Kidney capillary endothelial cell (primary cell): ENCODE data around the gene TM2D3.

Experiments used
- DNase-seq: peaks from one replicate; pipeline ENCODE4 v3.0.0-alpha.2; 2018; ENCODE audit warnings: low spot score

TM2D3 gene

GRCh38 chr15:101623367-101624304, 28.5 kb downstream of the TM2D3 start:
- DNase-seq = no peak

- DNase-seq = no peak
These were observed 30.2 kb downstream of the TM2D3 start for GRCh38 chr15:101621961-101622360.

GRCh38 chr15:101620671-101621070, 31.5 kb downstream of the TM2D3 start:
- no peak for DNase-seq

GRCh38 chr15:101619615-101619865, 32.6 kb downstream of the TM2D3 start:
- DNase-seq = no peak

GRCh38 chr15:101618851-101619614, 33.1 kb downstream of the TM2D3 start:
- DNase-seq = no peak

- DNase-seq = no peak
These were observed 34.1 kb downstream of the TM2D3 start for GRCh38 chr15:101618076-101618475.

- no peak for DNase-seq
These were observed 34.7 kb downstream of the TM2D3 start for GRCh38 chr15:101617390-101617965.

- DNase-seq = no peak
These were observed 36.0 kb downstream of the TM2D3 start for GRCh38 chr15:101615986-101616848.

GRCh38 chr15:101615414-101615985, 36.7 kb downstream of the TM2D3 start:
- DNase-seq = no peak

GRCh38 chr15:101614761-101615160, 37.4 kb downstream of the TM2D3 start:
- no peak for DNase-seq

- no peak for DNase-seq
These were observed 38.1 kb downstream of the TM2D3 start for GRCh38 chr15:101614001-101614585.

- DNase-seq = no peak
These were observed 38.8 kb downstream of the TM2D3 start for GRCh38 chr15:101613130-101614000.

GRCh38 chr15:101612676-101613075, 39.5 kb downstream of the TM2D3 start:
- DNase-seq = no peak

- no peak for DNase-seq
These were observed 40.4 kb downstream of the TM2D3 start for GRCh38 chr15:101611580-101612299.

- DNase-seq = no peak
These were observed 41.2 kb downstream of the TM2D3 start for GRCh38 chr15:101611007-101611406.

GRCh38 chr15:101610611-101611000, 41.6 kb downstream of the TM2D3 start:
- DNase-seq = no peak

GRCh38 chr15:101609742-101610610, 42.2 kb downstream of the TM2D3 start:
- no peak for DNase-seq

GRCh38 chr15:101608201-101608600, 44.0 kb downstream of the TM2D3 start:
- peak; percentile 50 for DNase-seq

- DNase-seq = no peak
These were observed 45.1 kb downstream of the TM2D3 start for GRCh38 chr15:101607108-101607507.
